ENCODE measurements around the gene PAM16.

The PAM16 gene

GRCh38 chr16:4378161-4378666, 27.1 kb upstream of the PAM16 start:
- Mint-ChIP-seq H3K36me3 (peaks cover 26 to 31% of the 10 kb centered on the region in 2 donors), H3K27me3 (no peaks in the 10 kb centered on the region), H3K4me3 (no peak overlapping the region), H3K27ac (no peak overlapping the region), H3K4me1 (peaks cover 3 to 11% of the 10 kb centered on the region in 2 donors), H3K9me3 (no peaks in the 10 kb centered on the region)
- ATAC-seq (replicated peaks) (no peak), DNase-seq (no peak)

GRCh38 chr16:4377573-4378154, 26.5 kb upstream of the PAM16 start:
- H3K9me3 Mint-ChIP-seq = no peaks in the 10 kb centered on the region
- no peak for ATAC-seq (replicated peaks)

GRCh38 chr16:4376893-4377572, 25.9 kb upstream of the PAM16 start:
- no peak overlapping the region for H3K27ac Mint-ChIP-seq
- H3K4me3 Mint-ChIP-seq = no peak overlapping the region
- H3K36me3 Mint-ChIP-seq = peaks cover 19 to 24% of the 10 kb centered on the region in 2 donors
- ATAC-seq (replicated peaks) (no peak), DNase-seq (no peak)
- no peaks in the 10 kb centered on the region for H3K27me3 Mint-ChIP-seq
- H3K9me3 Mint-ChIP-seq = no peaks in the 10 kb centered on the region
- peaks cover 7 to 22% of the 10 kb centered on the region in 2 donors for H3K4me1 Mint-ChIP-seq

More at GRCh38 chr16:4377573-4378154, 26.5 kb upstream of the PAM16 start:
- Mint-ChIP-seq H3K4me3 (no peak overlapping the region), H3K27ac (no peak overlapping the region), H3K4me1 (peaks cover 3 to 16% of the 10 kb centered on the region in 2 donors), H3K27me3 (no peaks in the 10 kb centered on the region), H3K36me3 (peaks cover 22 to 28% of the 10 kb centered on the region in 2 donors)
- no peak for DNase-seq

DNA sequence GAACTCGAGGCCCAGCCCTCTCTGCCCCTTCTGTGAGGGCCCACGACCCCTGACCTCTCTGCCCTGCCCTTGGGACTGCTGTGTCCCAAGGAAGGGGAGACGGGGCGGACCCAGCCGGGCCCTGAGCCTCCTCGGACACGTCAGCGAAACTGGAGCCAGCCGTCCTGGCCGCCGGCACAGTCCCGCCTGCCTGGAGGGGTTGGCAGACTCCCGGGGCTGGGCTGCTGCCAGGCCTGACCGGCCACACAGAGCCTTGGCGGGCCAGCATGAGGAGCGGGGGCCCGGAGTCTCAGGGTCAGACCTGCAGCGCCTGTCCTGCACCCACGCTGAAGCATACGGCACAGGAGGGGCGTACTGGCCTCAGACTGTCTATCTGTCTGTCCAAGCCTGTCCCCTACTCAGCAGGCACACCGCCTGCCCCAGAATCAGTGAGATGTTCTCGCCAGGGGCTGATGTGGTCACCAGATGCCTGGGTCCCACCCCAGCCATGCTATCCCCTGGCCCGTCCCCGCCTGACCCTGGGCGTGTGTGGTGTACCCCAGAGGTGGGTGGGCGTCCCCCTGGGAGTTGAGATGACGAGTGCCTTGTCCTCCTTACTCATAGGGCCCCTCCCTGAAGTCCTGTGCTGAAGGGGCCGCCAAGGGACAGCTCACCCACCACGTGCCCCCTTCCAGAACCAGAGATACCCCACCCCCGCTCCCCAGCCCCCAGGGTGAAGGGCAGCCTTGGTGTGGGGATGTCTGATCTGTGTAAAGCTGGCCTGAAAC, 25.2 kb upstream of the PAM16 start:
- Mint-ChIP-seq H3K4me3 (no peak overlapping the region), H3K27ac (no peak overlapping the region), H3K36me3 (peaks cover 16 to 21% of the 10 kb centered on the region in 2 donors), H3K9me3 (no peaks in the 10 kb centered on the region), H3K4me1 (peaks cover 8 to 24% of the 10 kb centered on the region in 2 donors), H3K27me3 (no peaks in the 10 kb centered on the region)
- DNase-seq (no peak), ATAC-seq (replicated peaks) (no peak)

DNA sequence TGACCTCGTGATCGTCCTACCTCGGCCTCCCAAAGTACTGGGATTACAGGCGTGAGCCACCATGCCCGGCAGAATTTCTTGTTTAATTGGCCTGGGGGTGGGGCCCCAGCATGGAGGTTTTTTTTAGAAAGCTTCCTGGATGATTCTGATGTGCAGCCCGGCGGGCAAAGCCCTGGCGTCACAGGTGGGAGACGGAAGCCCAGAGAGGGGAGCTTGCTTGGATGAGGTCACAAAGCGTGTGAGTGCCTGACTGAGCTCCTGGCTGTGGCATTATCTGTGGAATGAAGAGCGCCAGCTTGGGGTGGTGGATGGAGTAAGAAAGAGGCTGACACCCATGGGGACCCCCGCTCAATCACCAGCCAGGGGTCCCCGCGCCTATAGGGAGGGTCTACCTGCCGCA, 24.6 kb upstream of the PAM16 start:
- no peak overlapping the region for H3K4me3 Mint-ChIP-seq
- peaks cover 8 to 24% of the 10 kb centered on the region in 2 donors for H3K4me1 Mint-ChIP-seq
- no peaks in the 10 kb centered on the region for H3K9me3 Mint-ChIP-seq
- DNase-seq (no peak), ATAC-seq (replicated peaks) (no peak)
- no peaks in the 10 kb centered on the region for H3K27me3 Mint-ChIP-seq
- H3K27ac Mint-ChIP-seq = no peak overlapping the region
- peaks cover 13 to 18% of the 10 kb centered on the region in 2 donors for H3K36me3 Mint-ChIP-seq

DNA sequence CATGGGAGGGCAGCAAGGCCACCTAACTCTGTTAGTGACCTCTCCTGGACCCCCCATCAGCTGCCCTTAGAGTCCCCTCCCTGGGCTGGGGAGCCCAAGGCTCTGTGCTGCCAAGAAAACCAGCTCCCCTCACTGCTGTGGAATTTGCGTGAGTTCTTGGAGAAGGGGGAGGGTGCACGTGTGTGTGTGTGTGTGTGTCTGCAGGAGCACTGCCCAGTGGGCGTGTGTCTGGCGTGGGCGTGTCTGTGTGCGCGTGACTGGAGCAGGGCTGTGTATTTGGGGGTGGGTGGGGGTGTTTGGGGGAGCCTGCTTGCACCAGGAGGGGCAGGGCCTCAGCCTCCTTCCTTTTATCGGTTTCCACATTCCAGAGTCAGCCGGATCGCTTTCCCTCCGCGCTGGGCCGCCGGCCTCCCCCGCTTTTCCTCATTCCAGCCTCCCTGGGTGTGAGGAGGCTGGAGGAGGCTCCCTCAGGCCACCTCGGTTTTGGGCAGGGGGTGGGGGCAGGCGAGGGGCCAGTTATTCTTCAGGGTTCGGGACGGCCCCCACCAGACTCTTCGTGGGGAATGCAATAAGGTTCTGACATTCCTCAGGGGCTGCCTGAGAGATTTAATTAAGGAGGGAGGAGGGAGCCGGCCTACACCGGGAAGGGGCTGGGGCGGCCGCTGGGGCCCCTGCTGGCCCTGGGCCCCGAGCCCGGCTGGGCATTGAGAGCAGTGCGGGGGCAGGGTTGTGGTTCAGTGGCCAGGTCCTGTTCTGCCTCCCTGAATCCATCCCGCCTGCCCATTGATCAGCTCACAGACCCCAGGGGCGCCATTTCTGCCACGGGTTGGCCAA, 23.0 kb upstream of the PAM16 start:
- no peak overlapping the region for H3K27ac Mint-ChIP-seq
- no peaks in the 10 kb centered on the region for H3K27me3 Mint-ChIP-seq
- no peaks in the 10 kb centered on the region for H3K9me3 Mint-ChIP-seq
- ATAC-seq (replicated peaks) = no peak
- H3K4me1 Mint-ChIP-seq = peaks cover 10 to 24% of the 10 kb centered on the region in 2 donors
- DNase-seq = no peak
- no peak overlapping the region for H3K4me3 Mint-ChIP-seq
- peaks cover 7 to 15% of the 10 kb centered on the region in 2 donors for H3K36me3 Mint-ChIP-seq

DNA sequence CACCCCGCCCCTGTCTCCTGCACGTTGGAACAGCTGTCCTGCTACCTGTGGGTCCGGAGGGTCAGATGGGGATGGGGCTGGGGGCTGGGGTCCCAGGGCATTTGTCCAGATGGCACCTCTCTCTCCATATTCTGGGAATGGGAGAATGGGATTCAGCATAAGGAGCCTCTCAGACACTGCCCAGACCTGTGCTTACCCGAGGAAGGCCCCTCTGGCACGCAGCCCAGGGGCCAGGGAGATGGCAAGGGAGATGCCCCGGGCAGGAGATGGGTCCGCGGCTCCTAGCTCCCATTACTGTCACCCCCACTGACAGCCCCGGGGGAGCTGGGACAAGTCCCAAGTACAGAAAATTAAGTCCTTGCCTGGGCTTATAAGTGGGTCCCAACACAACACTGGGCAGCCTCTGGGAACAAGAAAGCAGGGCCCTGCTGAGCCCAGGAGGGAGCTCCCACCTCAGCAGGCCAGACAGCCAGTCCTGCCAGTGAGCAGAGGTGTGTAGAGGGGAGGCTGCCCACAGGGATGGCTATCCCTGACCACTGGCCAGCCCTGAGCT, 22.3 kb upstream of the PAM16 start:
- Mint-ChIP-seq H3K27ac (no peak overlapping the region), H3K4me3 (no peak overlapping the region), H3K9me3 (no peaks in the 10 kb centered on the region), H3K4me1 (peaks cover 10 to 24% of the 10 kb centered on the region in 2 donors), H3K36me3 (peaks cover 7 to 16% of the 10 kb centered on the region in 2 donors), H3K27me3 (no peaks in the 10 kb centered on the region)
- DNase-seq = no peak
- ATAC-seq (replicated peaks) = no peak

DNA sequence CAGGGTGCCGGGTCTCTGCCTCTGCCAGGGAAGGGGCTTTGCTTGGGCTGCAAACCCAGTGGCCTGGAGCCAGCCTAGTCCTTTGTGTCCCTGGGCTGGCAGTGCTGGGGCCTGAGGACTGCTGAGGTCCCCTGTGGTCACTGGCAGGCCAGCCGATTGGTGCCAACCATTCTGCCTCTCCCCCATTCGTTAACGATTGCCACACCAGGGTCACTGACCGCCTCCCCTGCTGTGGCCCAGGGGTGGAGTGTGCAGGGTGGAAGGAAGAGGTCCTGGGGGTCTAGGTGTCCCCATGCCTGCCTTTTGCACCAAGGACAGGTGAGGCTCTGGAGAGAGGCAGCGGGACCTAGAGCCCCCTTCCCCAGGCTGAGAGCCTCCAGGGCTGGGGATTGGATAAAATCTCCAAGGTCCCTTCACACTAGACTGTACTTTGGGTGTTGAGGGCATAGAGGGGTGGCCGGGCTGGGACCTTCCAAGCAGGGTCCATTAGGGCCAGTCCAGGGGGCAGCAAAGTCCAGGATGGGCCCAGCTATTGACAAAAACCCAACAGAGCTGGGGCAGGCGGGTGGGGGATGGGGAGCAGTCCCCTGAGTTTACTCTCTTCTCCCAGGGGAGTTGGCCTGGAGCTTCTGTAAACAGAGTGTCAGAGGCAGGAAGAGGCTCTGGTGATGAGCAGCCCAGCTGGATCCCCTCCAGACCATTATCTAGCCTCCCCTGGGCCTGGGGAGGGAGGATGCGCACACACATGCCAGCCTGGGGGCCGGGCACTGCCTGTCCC, 21.6 kb upstream of the PAM16 start:
- H3K36me3 Mint-ChIP-seq = peaks cover 4 to 13% of the 10 kb centered on the region in 2 donors
- H3K4me3 Mint-ChIP-seq = peak overlapping the region in 1 of 2 donors; percentile 77
- no peaks in the 10 kb centered on the region for H3K27me3 Mint-ChIP-seq
- ATAC-seq (replicated peaks) = peak in 1 of 2 donors; percentile 22
- no peak overlapping the region for H3K27ac Mint-ChIP-seq
- H3K9me3 Mint-ChIP-seq = no peaks in the 10 kb centered on the region
- DNase-seq = no peak
- H3K4me1 Mint-ChIP-seq = peaks cover 10 to 24% of the 10 kb centered on the region in 2 donors

GRCh38 chr16:4372001-4372577, 21.0 kb upstream of the PAM16 start:
- Mint-ChIP-seq H3K36me3 (peaks cover 10 to 18% of the 10 kb centered on the region in 2 donors), H3K9me3 (no peaks in the 10 kb centered on the region), H3K4me1 (peaks cover 14 to 24% of the 10 kb centered on the region in 2 donors), H3K4me3 (peak overlapping the region; percentile 77 to 81), H3K27me3 (no peaks in the 10 kb centered on the region), H3K27ac (no peak overlapping the region)
- ATAC-seq (replicated peaks) (peak; percentile 71 to 78), DNase-seq (no peak)

- peak within 1 kb of the TSS; percentile 77 to 81 for H3K4me3 Mint-ChIP-seq
- peaks cover 14 to 24% of the 10 kb centered on the region in 2 donors for H3K4me1 Mint-ChIP-seq
- H3K9me3 Mint-ChIP-seq = no peaks in the 10 kb centered on the region
- no peak within 1 kb of the TSS for H3K27ac Mint-ChIP-seq
- no peaks in the 10 kb centered on the region for H3K27me3 Mint-ChIP-seq
- peak; percentile 89 to 90 for ATAC-seq (replicated peaks)
- DNase-seq = peak; percentile 41
- peaks cover 10 to 15% of the 10 kb centered on the region in 2 donors for H3K36me3 Mint-ChIP-seq
These were observed 20.4 kb upstream of the PAM16 start, which contains the start of gene VASN for GRCh38 chr16:4371357-4372000. TSS of gene VASN (plus strand) at chr16:4371848. CDS start at chr16:4380878, 9,030 bp downstream.

DNA sequence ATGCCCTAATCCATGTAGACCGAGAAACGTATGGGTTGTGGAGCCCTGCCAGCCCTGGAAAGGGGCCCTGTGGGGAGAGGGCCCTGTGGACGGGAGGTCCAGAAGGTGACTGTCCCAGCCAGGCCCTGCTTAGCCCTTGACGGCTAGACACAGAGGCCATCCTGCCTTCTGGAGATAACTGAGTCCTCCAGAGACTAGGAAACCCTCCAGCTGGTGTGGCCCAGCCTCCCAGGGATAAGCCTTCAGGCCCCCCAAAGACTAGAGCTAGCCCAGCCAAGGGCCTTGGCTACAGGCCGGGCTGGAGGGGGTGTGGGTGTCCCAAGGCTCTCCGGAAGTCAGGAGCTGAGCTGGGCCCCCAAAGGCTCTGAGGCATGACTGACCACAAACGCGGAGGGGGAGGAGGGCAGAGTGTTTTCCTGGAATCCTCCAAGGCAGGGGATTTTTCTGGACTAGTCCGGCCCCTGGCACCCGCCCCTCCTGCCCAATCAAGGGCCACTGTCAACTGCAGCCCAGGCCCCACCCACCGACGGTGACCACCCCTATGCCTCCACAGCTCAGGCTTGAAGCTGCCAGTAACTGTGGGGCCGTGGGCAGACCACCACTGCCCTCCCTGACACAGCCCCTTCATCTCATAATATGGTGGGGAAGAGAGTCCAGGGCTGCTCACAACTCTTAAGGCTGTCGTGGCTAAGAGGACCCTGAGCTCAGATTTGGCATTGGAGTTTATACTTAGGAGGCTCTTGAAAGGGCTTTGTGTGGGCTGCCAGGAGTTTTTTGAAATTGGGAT, 19.6 kb upstream of the PAM16 start:
- no peaks in the 10 kb centered on the region for H3K9me3 Mint-ChIP-seq
- no peak overlapping the region for H3K4me3 Mint-ChIP-seq
- peaks cover 10 to 14% of the 10 kb centered on the region in 2 donors for H3K36me3 Mint-ChIP-seq
- DNase-seq = no peak
- no peaks in the 10 kb centered on the region for H3K27me3 Mint-ChIP-seq
- H3K4me1 Mint-ChIP-seq = peaks cover 15 to 26% of the 10 kb centered on the region in 2 donors
- no peak for ATAC-seq (replicated peaks)
- no peak overlapping the region for H3K27ac Mint-ChIP-seq

GRCh38 chr16:4370151-4370550, 19.0 kb upstream of the PAM16 start:
- peaks cover 21 to 32% of the 10 kb centered on the region in 2 donors for H3K4me1 Mint-ChIP-seq
- no peaks in the 10 kb centered on the region for H3K9me3 Mint-ChIP-seq
- DNase-seq (no peak), ATAC-seq (replicated peaks) (no peak)
- no peak overlapping the region for H3K4me3 Mint-ChIP-seq
- peaks cover 10 to 13% of the 10 kb centered on the region in 2 donors for H3K36me3 Mint-ChIP-seq
- no peak overlapping the region for H3K27ac Mint-ChIP-seq
- H3K27me3 Mint-ChIP-seq = no peaks in the 10 kb centered on the region

Measured in stimulated activated naive B cell treated with anti-CD40 and anti-IgM and Interleukin-4, amounts not matched to agents 10 μg/mL and 1 μg/mL and 100 μg/mL, for 72 hours (primary cell).